Mammary epithelial cell (primary cell): ENCODE results near the gene TMEM184A.

ENCODE experiments used
- EZH2 ChIP-seq: IDR thresholded peaks from 2 replicates; pipeline ENCODE4 v1.6.1; 2012; ENCODE audit warnings: low read length, inconsistent platforms, borderline replicate concordance
- TF ChIP-seq, protein P1 (sequence below), 2 donors: IDR thresholded peaks in 1 of 2; conservative IDR thresholded peaks in 1 of 2; 2 replicates each; pipeline ENCODE4 v1.5.1; 2011 to 2012; ENCODE audit warnings: inconsistent platforms in 2 of 2, low read length in 2 of 2, mild to moderate bottlenecking in 2 of 2, control low read depth in 1 of 2, low read depth in 1 of 2; ENCODE audit not compliant: insufficient read depth in 1 of 2; ENCODE audit errors: extremely low read depth in 1 of 2

- TF ChIP-seq, protein P1, sequence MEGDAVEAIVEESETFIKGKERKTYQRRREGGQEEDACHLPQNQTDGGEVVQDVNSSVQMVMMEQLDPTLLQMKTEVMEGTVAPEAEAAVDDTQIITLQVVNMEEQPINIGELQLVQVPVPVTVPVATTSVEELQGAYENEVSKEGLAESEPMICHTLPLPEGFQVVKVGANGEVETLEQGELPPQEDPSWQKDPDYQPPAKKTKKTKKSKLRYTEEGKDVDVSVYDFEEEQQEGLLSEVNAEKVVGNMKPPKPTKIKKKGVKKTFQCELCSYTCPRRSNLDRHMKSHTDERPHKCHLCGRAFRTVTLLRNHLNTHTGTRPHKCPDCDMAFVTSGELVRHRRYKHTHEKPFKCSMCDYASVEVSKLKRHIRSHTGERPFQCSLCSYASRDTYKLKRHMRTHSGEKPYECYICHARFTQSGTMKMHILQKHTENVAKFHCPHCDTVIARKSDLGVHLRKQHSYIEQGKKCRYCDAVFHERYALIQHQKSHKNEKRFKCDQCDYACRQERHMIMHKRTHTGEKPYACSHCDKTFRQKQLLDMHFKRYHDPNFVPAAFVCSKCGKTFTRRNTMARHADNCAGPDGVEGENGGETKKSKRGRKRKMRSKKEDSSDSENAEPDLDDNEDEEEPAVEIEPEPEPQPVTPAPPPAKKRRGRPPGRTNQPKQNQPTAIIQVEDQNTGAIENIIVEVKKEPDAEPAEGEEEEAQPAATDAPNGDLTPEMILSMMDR (conservative IDR thresholded peaks at IDR 0.05 in 1 of 2, IDR thresholded peaks at IDR 0.05 in 1 of 2; ENCODE audit: extremely low read depth in 1 of 2, insufficient read depth in 1 of 2, low read depth in 1 of 2, low read length in 2 of 2) = no peak
- no peak for TF ChIP-seq EZH2
Measured at GRCh38 chr7:1562597-1563051, 6.6 kb upstream of the TMEM184A start.
